Activated naive CD8-positive, alpha-beta T cell treated with anti-CD3 and anti-CD28 coated beads, Interleukin-2, amount 50 U/mL, for 24 hours (primary cell): Measurements from ENCODE around the gene EXOC4.

Experiments used
- ATAC-seq: fragments of 150-1000 bp; cut with Tn5 transposase; one replicate; pipeline ENCODE4 v1.10.0; 2021
- DNase-seq: peaks from one replicate; pipeline ENCODE4 v3.0.0; 2021
- H3K27ac Mint-ChIP-seq: one replicate; pipeline ENCODE4 v1.8.0; 2021; ENCODE audit warnings: mild to moderate bottlenecking, mixed read lengths
- H3K27me3 Mint-ChIP-seq: one replicate; pipeline ENCODE4 v1.8.0; 2021; ENCODE audit warnings: mixed read lengths
- H3K36me3 Mint-ChIP-seq: one replicate; pipeline ENCODE4 v1.8.0; 2021; ENCODE audit warnings: low read depth, mixed read lengths
- H3K4me1 Mint-ChIP-seq: one replicate; pipeline ENCODE4 v1.8.0; 2021; ENCODE audit warnings: mixed read lengths
- H3K4me3 Mint-ChIP-seq: one replicate; pipeline ENCODE4 v1.8.0; 2021; ENCODE audit warnings: mild to moderate bottlenecking, moderate library complexity, mixed read lengths
- H3K9me3 Mint-ChIP-seq: one replicate; pipeline ENCODE4 v1.8.0; 2021; ENCODE audit warnings: mixed read lengths

The EXOC4 gene

DNA sequence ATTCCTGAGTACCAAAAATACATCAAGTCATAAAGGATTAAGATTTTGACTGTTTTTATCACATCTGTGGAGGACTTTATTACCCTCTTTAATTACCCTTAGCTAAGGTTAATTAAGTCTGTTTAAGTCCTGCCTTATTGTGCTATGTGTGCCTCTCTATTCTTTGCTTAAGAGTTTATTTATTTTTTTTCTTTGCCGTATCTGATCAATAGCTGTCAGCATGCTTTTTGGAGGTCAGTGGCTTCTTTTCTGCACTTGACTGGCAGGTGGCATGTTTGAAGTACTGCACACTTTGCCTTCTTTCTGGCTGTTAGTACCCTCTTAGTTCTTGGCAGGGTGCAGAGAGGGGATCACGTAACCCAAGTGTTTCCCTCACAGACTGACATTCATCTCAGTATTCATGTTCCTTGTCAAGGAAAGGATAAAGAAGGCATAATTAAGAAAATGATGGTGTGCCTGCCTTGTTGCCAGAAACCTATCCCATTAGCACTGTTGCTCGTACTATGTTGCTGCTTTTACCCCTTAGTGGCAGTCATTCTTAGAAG lies 225.8 kb downstream of the EXOC4 start:
- no peak overlapping the region for H3K27ac Mint-ChIP-seq
- peaks cover 14% of the 10 kb centered on the region for H3K36me3 Mint-ChIP-seq
- no peaks in the 10 kb centered on the region for H3K27me3 Mint-ChIP-seq
- H3K9me3 Mint-ChIP-seq: no peaks in the 10 kb centered on the region
- no peak overlapping the region for H3K4me3 Mint-ChIP-seq
- no peak for ATAC-seq
- DNase-seq: no peak
- H3K4me1 Mint-ChIP-seq: peaks cover 40% of the 10 kb centered on the region

DNA sequence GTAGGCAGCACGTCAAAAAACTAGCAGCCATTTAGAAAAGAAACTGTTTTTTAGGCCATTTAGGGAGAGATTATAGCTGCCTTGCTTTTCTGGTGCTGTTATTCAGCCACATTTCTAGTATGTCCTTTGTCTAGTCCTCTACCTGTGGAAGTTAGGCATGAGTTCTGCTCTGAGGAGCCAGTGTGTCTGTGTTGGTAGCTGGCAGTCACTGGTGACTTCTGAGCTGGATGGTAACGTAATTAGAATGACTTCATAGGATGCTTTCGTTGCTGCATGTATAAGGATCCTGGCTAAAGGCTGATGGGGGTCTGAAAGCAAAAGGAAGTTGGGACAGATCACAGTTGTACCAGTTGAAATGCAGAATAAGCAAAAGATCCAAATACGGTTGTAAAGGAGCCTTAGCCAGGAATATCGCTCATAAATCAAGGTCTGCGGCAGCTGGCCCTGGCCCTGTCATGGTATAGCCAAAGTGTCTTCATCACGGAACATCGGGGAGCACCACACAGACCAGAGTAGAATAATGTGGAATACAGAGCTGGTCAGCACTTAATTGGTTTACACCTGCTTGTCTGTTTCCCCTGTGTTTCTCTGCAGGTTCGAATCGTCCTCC lies 226.7 kb downstream of the EXOC4 start:
- Mint-ChIP-seq H3K36me3 (peaks cover 12% of the 10 kb centered on the region), H3K4me1 (peaks cover 45% of the 10 kb centered on the region), H3K4me3 (no peak overlapping the region), H3K27me3 (no peaks in the 10 kb centered on the region), H3K9me3 (no peaks in the 10 kb centered on the region), H3K27ac (no peak overlapping the region)
- ATAC-seq (no peak), DNase-seq (no peak)

DNA sequence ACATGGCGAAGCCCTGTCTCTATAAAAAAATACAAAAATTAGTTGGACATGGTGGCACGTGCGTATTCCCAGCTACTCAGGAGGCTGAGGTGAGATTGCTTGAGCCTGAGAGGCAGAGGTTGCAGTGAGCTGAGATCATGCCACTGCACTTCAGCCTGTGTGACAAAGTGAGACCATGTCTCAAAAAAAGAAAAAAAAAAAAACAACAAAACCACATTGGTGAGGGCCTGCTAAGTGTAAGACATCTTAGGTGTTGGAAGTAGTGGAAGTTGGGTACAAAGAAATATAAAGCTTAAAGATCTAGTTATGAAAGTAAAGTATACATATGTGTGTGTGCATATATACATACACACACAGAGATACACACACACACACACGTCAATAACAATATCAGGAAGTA lies 228.0 kb downstream of the EXOC4 start:
- Mint-ChIP-seq H3K36me3 (peaks cover 16% of the 10 kb centered on the region), H3K4me1 (peaks cover 49% of the 10 kb centered on the region), H3K27me3 (no peaks in the 10 kb centered on the region), H3K9me3 (no peaks in the 10 kb centered on the region), H3K27ac (no peak overlapping the region), H3K4me3 (no peak overlapping the region)
- DNase-seq (no peak), ATAC-seq (no peak)

DNA sequence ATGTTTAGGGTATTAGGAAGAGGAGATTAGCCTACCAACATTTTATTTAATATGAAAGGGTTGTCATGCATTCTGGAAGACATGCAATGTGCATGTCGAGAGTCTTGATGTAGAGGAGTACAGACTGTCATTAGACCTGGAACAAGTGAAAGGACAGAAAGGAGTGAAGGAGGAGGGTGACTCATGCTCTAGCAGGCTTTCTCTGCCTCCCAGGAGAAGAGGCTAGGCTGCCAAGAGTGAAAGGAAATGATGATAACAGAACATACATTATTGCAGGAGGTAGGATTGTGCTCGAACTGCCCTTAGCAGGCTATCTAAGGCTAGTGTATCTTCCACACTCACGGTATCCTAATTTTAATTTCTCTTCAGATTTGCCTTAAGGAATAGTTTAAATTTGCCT lies 228.8 kb downstream of the EXOC4 start:
- no peak overlapping the region for H3K27ac Mint-ChIP-seq
- H3K36me3 Mint-ChIP-seq: peaks cover 16% of the 10 kb centered on the region
- DNase-seq: no peak
- H3K4me1 Mint-ChIP-seq: peaks cover 49% of the 10 kb centered on the region
- ATAC-seq: peak; percentile 47
- H3K9me3 Mint-ChIP-seq: no peaks in the 10 kb centered on the region
- H3K27me3 Mint-ChIP-seq: no peaks in the 10 kb centered on the region
- no peak overlapping the region for H3K4me3 Mint-ChIP-seq

DNA sequence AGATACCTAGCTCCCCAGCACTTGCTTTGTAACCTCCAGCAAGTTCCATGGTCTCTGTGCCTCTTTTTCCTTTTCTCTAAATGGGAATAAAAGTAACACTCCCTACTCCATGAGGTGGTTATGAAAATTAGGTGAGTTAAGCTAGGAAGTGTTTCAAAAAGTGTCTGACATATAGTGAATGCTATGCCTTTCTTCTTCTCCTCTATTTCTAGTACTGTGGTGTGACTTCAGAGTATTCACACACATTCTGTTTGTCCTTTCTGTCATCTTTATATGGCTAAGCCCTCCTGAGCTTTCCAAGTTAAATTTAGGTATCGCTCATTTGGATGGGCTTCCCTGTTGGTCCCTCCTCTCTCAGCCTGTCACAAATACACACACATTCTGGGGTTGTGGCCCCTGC lies 229.7 kb downstream of the EXOC4 start:
- Mint-ChIP-seq H3K4me1 (peaks cover 47% of the 10 kb centered on the region), H3K27me3 (no peaks in the 10 kb centered on the region), H3K36me3 (peaks cover 15% of the 10 kb centered on the region), H3K4me3 (no peak overlapping the region), H3K9me3 (no peaks in the 10 kb centered on the region), H3K27ac (no peak overlapping the region)
- ATAC-seq: no peak
- DNase-seq: no peak

DNA sequence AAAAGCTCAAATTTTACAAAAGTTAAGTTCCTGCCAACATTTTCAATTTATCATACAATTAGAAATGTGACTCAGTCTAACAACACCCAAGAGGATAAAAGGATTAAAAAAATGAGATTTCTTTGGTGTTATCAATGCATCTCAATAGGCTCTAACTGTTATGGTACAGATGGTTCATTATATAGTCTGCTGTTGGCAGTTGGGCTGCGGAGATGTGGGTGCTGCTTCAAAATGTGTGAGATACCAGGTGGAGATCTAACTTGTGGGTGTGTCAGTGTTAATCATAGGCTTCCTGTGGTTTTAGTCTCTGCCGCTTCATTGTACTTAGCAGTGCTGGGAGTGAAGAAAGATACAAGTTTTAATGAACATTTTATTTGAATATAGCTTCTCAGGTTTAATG lies 231.2 kb downstream of the EXOC4 start:
- Mint-ChIP-seq H3K36me3 (peaks cover 15% of the 10 kb centered on the region), H3K4me1 (peaks cover 41% of the 10 kb centered on the region), H3K27me3 (no peaks in the 10 kb centered on the region), H3K4me3 (peak overlapping the region; percentile 40), H3K27ac (peak overlapping the region; percentile 60), H3K9me3 (no peaks in the 10 kb centered on the region)
- DNase-seq: peak; percentile 20
- ATAC-seq: peak; percentile 97

DNA sequence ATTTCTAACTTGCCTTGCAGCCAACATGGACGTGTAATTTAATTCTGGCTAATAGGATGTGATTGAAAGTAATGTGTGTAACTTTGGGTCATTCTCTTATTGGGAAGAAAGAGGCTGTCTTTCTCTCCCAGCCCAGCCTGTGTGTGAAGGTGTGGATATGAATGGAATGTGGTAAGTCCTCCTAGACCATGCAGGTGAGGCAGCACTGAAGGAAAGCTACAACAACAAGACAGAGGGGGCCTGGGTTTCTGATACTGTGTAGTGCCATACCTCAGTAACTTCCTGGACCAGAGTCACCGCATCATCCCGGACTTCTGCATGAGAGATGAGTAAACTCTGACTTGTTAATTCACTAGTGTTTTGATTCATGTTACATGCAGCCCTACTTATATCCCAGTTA lies 237.0 kb downstream of the EXOC4 start:
- no peak for ATAC-seq
- H3K27ac Mint-ChIP-seq: no peak overlapping the region
- H3K36me3 Mint-ChIP-seq: peaks cover 26% of the 10 kb centered on the region
- H3K4me1 Mint-ChIP-seq: peaks cover 22% of the 10 kb centered on the region
- no peak overlapping the region for H3K4me3 Mint-ChIP-seq
- H3K9me3 Mint-ChIP-seq: peaks cover 11% of the 10 kb centered on the region
- DNase-seq: no peak
- no peaks in the 10 kb centered on the region for H3K27me3 Mint-ChIP-seq

DNA sequence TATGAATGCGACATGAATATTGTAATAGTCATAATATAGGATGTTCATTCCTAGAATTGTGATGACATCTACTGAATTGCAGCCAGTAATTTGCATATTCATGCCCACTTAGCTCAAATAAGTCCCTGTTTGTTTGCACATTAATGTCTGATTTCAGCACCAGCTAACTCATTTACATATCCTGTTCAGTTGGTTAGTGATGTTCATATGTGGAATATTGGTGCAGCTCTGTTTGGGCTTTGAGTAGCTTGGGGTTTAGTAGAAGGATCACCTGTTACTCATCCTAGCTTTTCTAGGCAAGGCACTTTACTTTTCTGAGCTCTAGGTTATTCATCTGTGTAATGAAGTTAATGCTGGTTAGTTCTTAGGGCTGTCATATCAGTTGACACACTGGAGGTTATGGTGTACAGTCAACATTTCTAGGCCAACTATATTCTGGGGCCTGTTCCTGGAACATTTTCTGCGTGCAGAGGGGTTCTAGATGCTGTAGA lies 238.4 kb downstream of the EXOC4 start:
- Mint-ChIP-seq H3K4me1 (peaks cover 18% of the 10 kb centered on the region), H3K27ac (peak overlapping the region; percentile 72), H3K4me3 (no peak overlapping the region), H3K9me3 (peaks cover 11% of the 10 kb centered on the region), H3K27me3 (no peaks in the 10 kb centered on the region), H3K36me3 (peaks cover 24% of the 10 kb centered on the region)
- ATAC-seq: peak; percentile 92
- no peak for DNase-seq

DNA sequence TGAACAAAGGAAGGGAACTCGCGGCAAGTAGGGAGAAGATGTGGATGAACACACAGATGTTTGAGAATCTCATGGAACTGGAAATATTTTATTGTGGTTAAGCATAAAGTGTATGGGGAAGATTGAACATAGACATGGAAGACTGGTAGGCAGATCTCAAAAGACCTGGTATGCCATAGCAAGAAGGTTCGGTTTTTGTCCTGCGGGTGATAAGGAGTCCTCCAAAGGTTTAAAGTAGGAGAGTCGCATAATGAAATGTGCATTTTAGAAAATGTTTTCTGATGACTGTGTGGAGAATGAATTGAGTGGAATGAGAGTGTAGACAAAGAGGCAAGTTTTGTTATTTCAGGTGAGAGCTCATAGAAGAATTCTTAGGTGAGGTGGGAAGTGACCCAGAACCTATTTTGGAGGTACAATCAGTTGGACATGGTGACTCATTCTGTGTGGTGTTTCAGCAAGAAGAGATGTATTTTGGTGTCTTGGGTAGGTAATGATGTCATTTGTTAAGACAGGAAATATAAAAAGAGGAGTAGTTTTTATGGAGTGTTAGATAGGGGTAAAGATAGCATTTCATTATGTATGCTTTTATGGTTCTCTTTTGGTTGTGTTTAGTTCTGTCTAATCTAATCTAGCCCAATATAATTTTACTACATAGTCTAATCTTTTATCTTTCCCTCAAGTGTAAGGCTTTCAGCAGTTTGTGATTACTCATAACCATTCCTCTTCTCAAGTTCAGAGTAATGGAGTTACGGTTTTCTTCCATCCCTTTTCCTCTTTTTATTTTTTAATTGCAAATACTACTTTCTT lies 239.2 kb downstream of the EXOC4 start:
- Mint-ChIP-seq H3K4me3 (peak overlapping the region; percentile 19), H3K4me1 (peaks cover 18% of the 10 kb centered on the region), H3K27me3 (no peaks in the 10 kb centered on the region), H3K27ac (peak overlapping the region; percentile 72), H3K36me3 (peaks cover 29% of the 10 kb centered on the region), H3K9me3 (peaks cover 11% of the 10 kb centered on the region)
- ATAC-seq: no peak
- DNase-seq: no peak

DNA sequence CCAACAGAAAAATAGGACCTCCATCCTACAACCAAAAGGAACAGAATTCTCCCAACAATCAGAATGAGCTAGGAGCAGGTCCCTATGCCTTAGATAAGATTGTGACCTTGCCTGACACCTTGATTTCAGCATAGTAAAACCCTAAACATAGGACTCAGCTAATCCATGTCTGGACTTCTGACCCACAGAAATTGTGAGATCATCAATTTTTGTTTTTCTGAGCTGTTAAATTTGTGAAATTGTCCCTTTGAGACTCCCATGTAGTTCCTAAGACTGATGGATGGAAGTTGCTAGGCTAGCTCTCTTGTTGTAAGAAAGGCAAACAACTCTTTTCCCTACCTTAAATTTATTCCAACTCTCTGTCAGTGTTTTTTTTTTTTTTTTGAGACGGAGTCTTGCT lies 244.2 kb downstream of the EXOC4 start:
- Mint-ChIP-seq H3K9me3 (peaks cover 7% of the 10 kb centered on the region), H3K4me1 (peaks cover 5% of the 10 kb centered on the region), H3K36me3 (peaks cover 19% of the 10 kb centered on the region), H3K27ac (no peak overlapping the region), H3K4me3 (no peak overlapping the region), H3K27me3 (no peaks in the 10 kb centered on the region)
- ATAC-seq (no peak), DNase-seq (no peak)

DNA sequence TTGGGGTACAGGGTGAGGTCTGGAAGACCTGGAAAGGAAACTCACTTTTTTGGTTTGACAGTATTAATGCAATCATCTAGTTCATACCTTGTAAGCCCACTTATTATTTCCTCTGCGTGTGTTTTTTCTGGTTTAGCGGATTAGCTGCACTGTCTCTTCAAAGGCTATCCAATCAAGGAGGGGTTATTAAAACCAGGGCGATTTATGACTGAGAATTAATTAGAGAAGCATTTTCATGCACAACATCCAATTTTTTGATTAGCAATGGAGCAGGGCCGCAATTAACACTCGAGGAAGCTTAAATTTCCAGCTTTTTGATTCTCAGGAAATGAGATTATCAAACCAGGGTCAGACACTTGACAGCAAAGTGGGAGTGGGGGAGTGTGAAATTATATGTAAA lies 248.9 kb downstream of the EXOC4 start:
- DNase-seq: no peak
- no peak overlapping the region for H3K27ac Mint-ChIP-seq
- H3K36me3 Mint-ChIP-seq: peaks cover 6% of the 10 kb centered on the region
- no peaks in the 10 kb centered on the region for H3K27me3 Mint-ChIP-seq
- H3K9me3 Mint-ChIP-seq: no peaks in the 10 kb centered on the region
- H3K4me1 Mint-ChIP-seq: no peaks in the 10 kb centered on the region
- ATAC-seq: no peak
- H3K4me3 Mint-ChIP-seq: no peak overlapping the region

DNA sequence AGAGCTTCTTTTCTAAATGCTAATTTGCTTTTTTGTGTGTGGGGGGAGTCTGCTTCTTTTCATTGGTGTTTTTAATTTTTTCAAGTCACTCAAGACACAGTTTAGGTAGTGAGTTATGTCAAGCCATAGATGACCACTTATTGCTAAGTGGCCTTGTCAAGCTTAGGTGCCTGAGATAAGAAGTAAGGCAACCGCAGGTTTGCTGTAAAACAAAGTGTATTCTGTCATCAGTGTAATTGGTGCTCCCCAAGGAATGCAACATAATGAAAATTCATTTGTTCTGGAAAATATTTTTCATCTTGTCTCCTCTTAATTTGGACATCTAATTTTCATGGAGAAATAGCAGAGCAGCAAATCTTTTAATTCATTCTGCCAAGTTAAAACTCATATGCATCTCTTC lies 249.6 kb downstream of the EXOC4 start:
- no peaks in the 10 kb centered on the region for H3K9me3 Mint-ChIP-seq
- H3K36me3 Mint-ChIP-seq: peaks cover 6% of the 10 kb centered on the region
- no peak overlapping the region for H3K27ac Mint-ChIP-seq
- H3K4me1 Mint-ChIP-seq: no peaks in the 10 kb centered on the region
- no peaks in the 10 kb centered on the region for H3K27me3 Mint-ChIP-seq
- no peak for DNase-seq
- no peak overlapping the region for H3K4me3 Mint-ChIP-seq
- no peak for ATAC-seq

DNA sequence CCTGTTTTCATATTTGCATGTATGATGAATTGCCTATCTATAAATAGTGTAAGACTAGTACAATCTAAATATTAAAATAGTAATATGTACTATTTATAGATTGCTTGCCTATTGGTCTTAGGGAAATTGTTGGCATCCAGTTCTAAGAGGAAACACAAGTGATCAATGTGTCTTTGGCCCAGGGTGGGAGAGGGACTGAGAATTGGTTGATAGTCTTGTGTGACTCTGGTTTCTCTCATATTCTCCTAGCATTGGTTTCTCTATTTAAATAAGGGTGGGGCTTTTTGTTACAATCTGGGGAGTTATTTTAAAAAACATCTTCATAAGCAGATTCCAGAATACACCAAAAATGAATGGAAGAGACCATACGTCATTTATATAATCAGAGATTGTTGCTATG lies 250.1 kb downstream of the EXOC4 start:
- no peak overlapping the region for H3K4me3 Mint-ChIP-seq
- DNase-seq (no peak), ATAC-seq (no peak)
- no peaks in the 10 kb centered on the region for H3K27me3 Mint-ChIP-seq
- H3K4me1 Mint-ChIP-seq: no peaks in the 10 kb centered on the region
- no peak overlapping the region for H3K27ac Mint-ChIP-seq
- no peaks in the 10 kb centered on the region for H3K9me3 Mint-ChIP-seq
- peaks cover 6% of the 10 kb centered on the region for H3K36me3 Mint-ChIP-seq

DNA sequence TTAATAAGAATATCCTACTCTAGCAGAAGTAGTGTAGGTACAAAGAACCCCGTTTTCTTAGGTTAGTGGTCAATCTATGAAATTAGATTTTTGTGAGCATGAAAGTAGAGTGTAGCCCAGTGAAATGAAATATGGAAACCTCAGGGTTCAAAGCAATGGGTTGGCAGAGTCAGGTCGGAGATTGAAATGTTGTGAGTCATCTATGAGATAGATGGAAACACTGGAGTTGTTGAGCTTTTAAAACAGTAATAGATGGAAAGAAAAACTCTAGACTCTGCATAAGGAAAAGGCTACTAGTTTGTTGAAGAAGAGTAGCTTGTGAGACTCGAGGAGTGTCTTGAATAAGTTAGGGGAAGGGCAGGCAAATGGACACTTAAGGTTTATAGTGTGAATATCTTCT lies 251.9 kb downstream of the EXOC4 start:
- no peak overlapping the region for H3K4me3 Mint-ChIP-seq
- no peaks in the 10 kb centered on the region for H3K9me3 Mint-ChIP-seq
- ATAC-seq: no peak
- no peaks in the 10 kb centered on the region for H3K4me1 Mint-ChIP-seq
- no peak for DNase-seq
- H3K36me3 Mint-ChIP-seq: peaks cover 12% of the 10 kb centered on the region
- H3K27ac Mint-ChIP-seq: no peak overlapping the region
- H3K27me3 Mint-ChIP-seq: no peaks in the 10 kb centered on the region

DNA sequence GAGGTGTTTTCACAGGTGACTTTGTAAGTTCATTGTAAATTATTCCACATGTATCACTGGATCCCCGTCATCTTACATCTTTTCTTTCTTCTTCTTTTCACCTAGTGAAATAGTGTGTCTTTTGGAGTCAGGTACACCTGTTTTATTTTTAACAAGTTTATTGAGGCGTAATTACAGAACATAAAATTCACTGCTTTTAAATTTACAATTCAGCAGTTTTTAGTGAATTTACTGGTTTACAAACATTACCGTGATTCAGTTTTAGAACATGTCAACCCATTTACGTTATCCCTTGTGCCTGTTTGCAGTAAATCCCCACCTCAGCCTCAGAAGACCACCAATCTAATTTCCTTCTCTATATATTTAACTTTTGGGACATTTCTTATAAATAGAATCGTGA lies 256.9 kb downstream of the EXOC4 start:
- H3K27me3 Mint-ChIP-seq: no peaks in the 10 kb centered on the region
- DNase-seq (no peak), ATAC-seq (no peak)
- no peak overlapping the region for H3K4me3 Mint-ChIP-seq
- H3K36me3 Mint-ChIP-seq: peaks cover 14% of the 10 kb centered on the region
- no peaks in the 10 kb centered on the region for H3K4me1 Mint-ChIP-seq
- peaks cover 4% of the 10 kb centered on the region for H3K9me3 Mint-ChIP-seq
- no peak overlapping the region for H3K27ac Mint-ChIP-seq
